Vagina (tissue), 2 donors: ENCODE data around the gene SHISA6.

Experiments
- POLR2A ChIP-seq, 2 donors: fragments of 450-650 bp; IDR thresholded peaks; one replicate each; pipeline ENCODE4 v1.6.1; 2017; ENCODE audit warnings: antibody characterized with exemption in 2 of 2, mild to moderate bottlenecking in 2 of 2, moderate library complexity in 2 of 2
- POLR2AphosphoS5 ChIP-seq, 2 donors: sonication (generic); formaldehyde crosslinking; IDR thresholded peaks; one replicate each; pipeline ENCODE4 v1.9.0; 2017; ENCODE audit warnings: antibody characterized with exemption in 2 of 2, mild to moderate bottlenecking in 2 of 2, low read depth in 1 of 2; ENCODE audit not compliant: insufficient read depth in 1 of 2
- TF ChIP-seq, protein P1 (sequence below), 3 experiments: fragments of 450-650 bp in 2 of 3; fragments of 200-600 bp in 1 of 3; sonication (generic) in 1 of 3; IDR thresholded peaks; one replicate each; pipeline ENCODE4 v1.5.1; 2017 to 2019; ENCODE audit warnings: antibody characterized with exemption in 3 of 3, mild to moderate bottlenecking in 2 of 3, moderate library complexity in 2 of 3

DNA sequence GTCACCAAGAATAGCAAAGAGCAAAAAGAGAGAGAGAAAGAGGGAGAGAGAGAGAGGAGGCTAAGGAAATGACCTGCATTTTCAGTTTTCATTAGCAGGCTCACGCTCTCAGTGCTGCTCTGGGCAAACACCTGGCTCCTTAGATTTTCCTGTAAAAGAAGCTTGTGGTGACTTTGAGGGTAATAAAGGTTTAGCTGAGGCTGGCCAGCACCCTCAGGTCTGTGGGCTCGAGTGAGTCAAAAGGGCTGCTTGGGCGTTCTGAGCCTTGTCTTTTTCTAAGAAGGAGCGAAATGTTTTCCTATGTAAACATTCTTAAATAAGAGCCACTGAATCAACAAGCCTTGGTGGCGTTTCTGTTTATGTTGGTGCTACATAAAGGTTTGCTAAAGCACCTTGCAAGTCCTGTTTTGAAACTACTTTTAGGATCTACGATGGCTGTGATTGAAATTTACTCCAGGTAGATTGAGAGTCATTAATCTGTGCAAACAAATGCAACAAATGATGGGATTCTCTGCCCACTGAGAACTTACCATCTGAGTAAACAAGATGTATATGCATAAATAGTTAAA is 38.8 kb downstream of the SHISA6 start:
- TF ChIP-seq, protein P1, sequence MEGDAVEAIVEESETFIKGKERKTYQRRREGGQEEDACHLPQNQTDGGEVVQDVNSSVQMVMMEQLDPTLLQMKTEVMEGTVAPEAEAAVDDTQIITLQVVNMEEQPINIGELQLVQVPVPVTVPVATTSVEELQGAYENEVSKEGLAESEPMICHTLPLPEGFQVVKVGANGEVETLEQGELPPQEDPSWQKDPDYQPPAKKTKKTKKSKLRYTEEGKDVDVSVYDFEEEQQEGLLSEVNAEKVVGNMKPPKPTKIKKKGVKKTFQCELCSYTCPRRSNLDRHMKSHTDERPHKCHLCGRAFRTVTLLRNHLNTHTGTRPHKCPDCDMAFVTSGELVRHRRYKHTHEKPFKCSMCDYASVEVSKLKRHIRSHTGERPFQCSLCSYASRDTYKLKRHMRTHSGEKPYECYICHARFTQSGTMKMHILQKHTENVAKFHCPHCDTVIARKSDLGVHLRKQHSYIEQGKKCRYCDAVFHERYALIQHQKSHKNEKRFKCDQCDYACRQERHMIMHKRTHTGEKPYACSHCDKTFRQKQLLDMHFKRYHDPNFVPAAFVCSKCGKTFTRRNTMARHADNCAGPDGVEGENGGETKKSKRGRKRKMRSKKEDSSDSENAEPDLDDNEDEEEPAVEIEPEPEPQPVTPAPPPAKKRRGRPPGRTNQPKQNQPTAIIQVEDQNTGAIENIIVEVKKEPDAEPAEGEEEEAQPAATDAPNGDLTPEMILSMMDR (IDR thresholded peaks at IDR 0.05) = no peak
- TF ChIP-seq POLR2AphosphoS5 (IDR thresholded peaks at IDR 0.05; ENCODE audit: insufficient read depth in 1 of 2, low read depth in 1 of 2) (no peak), POLR2A (IDR thresholded peaks at IDR 0.05) (no peak)
